Measurements from ENCODE around the gene FOXN4. TPM values are rescaled to one million over a fixed set of nuclear protein-coding genes. Genes with fewer than 3 reads are reported as not detected.

FOXN4 gene
- total RNA-seq, 1 experiment from 2014 or later = 0.52 TPM

- TF ChIP-seq CBX3 (IDR thresholded peaks at IDR 0.05; ENCODE audit: low read depth) = no peak
- TF ChIP-seq POLR2AphosphoS5 (IDR thresholded peaks at IDR 0.05; ENCODE audit: low read depth, low read length) = no peak
- no peak for TF ChIP-seq RAD21 (IDR thresholded peaks at IDR 0.05; ENCODE audit: low read depth)
- TF ChIP-seq POLR2A (IDR thresholded peaks at IDR 0.05; ENCODE audit: borderline replicate concordance, extremely low read depth, insufficient read depth, insufficient read length) = no peak
- no peak for TF ChIP-seq SRF (IDR thresholded peaks at IDR 0.05; ENCODE audit: low read depth)
- no peak for TF ChIP-seq CTCF (IDR thresholded peaks at IDR 0.05 in 2 of 3, conservative IDR thresholded peaks at IDR 0.05 in 1 of 3; ENCODE audit: borderline replicate concordance in 1 of 3, insufficient read depth in 1 of 3, low read depth in 2 of 3, low read length in 2 of 3)
- no peak for TF ChIP-seq REST (IDR thresholded peaks at IDR 0.05; ENCODE audit: low read depth)
- no peak for TF ChIP-seq TCF7L2 (IDR thresholded peaks at IDR 0.05; ENCODE audit: borderline replicate concordance, extremely low read depth, insufficient read depth, insufficient read length)
- no peak for TF ChIP-seq FOSL1 (IDR thresholded peaks at IDR 0.05; ENCODE audit: low read depth)
- no peak for TF ChIP-seq ZBTB33 (IDR thresholded peaks at IDR 0.05; ENCODE audit: extremely low read depth, insufficient replicate concordance, low read length)
- no peak for TF ChIP-seq EZH2phosphoT487 (IDR thresholded peaks at IDR 0.05; ENCODE audit: borderline replicate concordance)
- TF ChIP-seq MAX (IDR thresholded peaks at IDR 0.05) = no peak
- no peak for TF ChIP-seq JUND (IDR thresholded peaks at IDR 0.05)
- no peak for TF ChIP-seq ELF1 (IDR thresholded peaks at IDR 0.05; ENCODE audit: borderline replicate concordance, low read depth)
- no peak for TF ChIP-seq EZH2 (IDR thresholded peaks at IDR 0.05)
- no peak for TF ChIP-seq SP1 (IDR thresholded peaks at IDR 0.05; ENCODE audit: low read depth)
- CTCF ChIA-PET = no interaction called here
- ATAC-seq (no peak), DNase-seq (ENCODE audit: low read depth, low spot score) (no peak)
- Histone ChIP-seq H3K4me3 (replicated peaks in 1 of 2; ENCODE audit: low read depth in 1 of 2, low read length in 2 of 2) (no peak overlapping the region), H3K79me2 (ENCODE audit: insufficient read depth, low read length) (no peaks in the 10 kb centered on the region), H3K36me3 (ENCODE audit: control insufficient read depth in 1 of 2, insufficient read depth in 2 of 2, low read length in 2 of 2) (no peaks in the 10 kb centered on the region), H3K4me2 (ENCODE audit: low read length) (no peak overlapping the region), H3K9ac (ENCODE audit: low read length) (no peak overlapping the region), H3K9me2 (ENCODE audit: insufficient read depth) (no peaks in the 10 kb centered on the region), H4K20me1 (ENCODE audit: insufficient read depth) (no peaks in the 10 kb centered on the region), H2AFZ (ENCODE audit: low read depth, low read length, poor library complexity, severe bottlenecking) (no peak overlapping the region), H3K9me3 (ENCODE audit: control insufficient read depth in 1 of 2, insufficient read depth in 1 of 2, low read depth in 1 of 2, low read length in 2 of 2) (no peaks in the 10 kb centered on the region), H3K4me1 (ENCODE audit: control insufficient read depth in 1 of 2, insufficient read depth in 2 of 2, low read length in 2 of 2) (no peaks in the 10 kb centered on the region; a peak in 1 of 4 replicates), H3K27ac (ENCODE audit: low read depth, low read length) (no peak overlapping the region), H3K27me3 (ENCODE audit: insufficient read depth, low read length) (no peaks in the 10 kb centered on the region)
- intact Hi-C loops (cut with micrococcal nuclease) = no loop called here
- RAD21 ChIA-PET (ENCODE audit: low non-redundant PET in 1 of 2, low total read pairs in 2 of 2, uncharacterized antibody in 2 of 2, unreplicated experiment in 2 of 2) = no interaction called here
- BruUV-seq (replicated peaks) = no TSS peak
- POLR2A ChIA-PET = no interaction called here
These were observed 7.4 kb downstream of the FOXN4 start for GRCh38 chr12:109301643-109302168.

Measured in HCT116 (cell line).